Uterus (tissue), 4 donors: ENCODE data around the gene DHX9. TPM values are rescaled to one million over a fixed set of nuclear protein-coding genes. Genes with fewer than 3 reads are reported as not detected.
A peak's percentile ranks its signal among the peaks of the same experiment; 100 is the strongest.

Experiments
- DNase-seq, 2 donors: peaks; one replicate each; pipeline ENCODE4 v3.0.0-alpha.2; 2019 to 2020
- H3K27ac ChIP-seq, 2 donors: fragments of 200-600 bp; sonication (generic); 1 replicate in 1 of 2; 2 replicates in 1 of 2; pipeline ENCODE4 v1.5.1; 2016 to 2018
- H3K27me3 ChIP-seq, 2 donors: fragments of 200-600 bp; sonication (generic); one replicate each; pipeline ENCODE4 v1.5.1; 2018 to 2019; ENCODE audit warnings: control low read depth in 1 of 2
- H3K36me3 ChIP-seq, 2 donors: fragments of 200-600 bp; sonication (generic); one replicate each; pipeline ENCODE4 v1.5.1; 2019; ENCODE audit warnings: control low read depth in 1 of 2
- H3K4me1 ChIP-seq, 2 donors: fragments of 200-600 bp; sonication (generic); one replicate each; pipeline ENCODE4 v1.5.1; 2018 to 2019; ENCODE audit warnings: control low read depth in 1 of 2
- H3K4me3 ChIP-seq, 2 donors: fragments of 200-600 bp; sonication (generic); 1 replicate in 1 of 2; 2 replicates in 1 of 2; pipeline ENCODE4 v1.5.1; 2018 to 2019; ENCODE audit warnings: mild to moderate bottlenecking in 1 of 2
- H3K9me3 ChIP-seq, 2 donors: fragments of 200-600 bp; sonication (generic); one replicate each; pipeline ENCODE4 v1.5.1; 2019; ENCODE audit warnings: control low read depth in 1 of 2
- CTCF ChIP-seq, 4 experiments: fragments of 200-600 bp in 2 of 4; fragments of 450-650 bp in 2 of 4; sonication (generic) in 2 of 4; IDR thresholded peaks; one replicate each; pipeline ENCODE4 v1.5.1; 2016 to 2019; ENCODE audit warnings: antibody characterized with exemption in 4 of 4, mild to moderate bottlenecking in 2 of 4, moderate library complexity in 1 of 4
- POLR2A ChIP-seq, 2 donors: fragments of 450-650 bp; IDR thresholded peaks; one replicate each; pipeline ENCODE4 v1.6.1; 2016; ENCODE audit warnings: antibody characterized with exemption in 2 of 2, mild to moderate bottlenecking in 1 of 2, moderate library complexity in 1 of 2
- intact Hi-C: fragments of 100-400 bp; cut with DNase I; formaldehyde crosslinking; loops from one replicate; pipeline ENCODE4 v1.15.1; 2023; ENCODE audit warnings: low total_unique reads
- total RNA-seq, 4 donors: library from RNA; depleted of rRNA in 3 of 4; stranded (reverse); fragments of >200 nt in 3 of 4; gene quantifications; one replicate each; pipeline versions ENCODE4 v1.1.0 to v1.2.4, GENCODE V29; 2014 to 2023
- donor health status: DM: yes; HTN: yes; CAD: no.

DHX9 gene
- 100 to 1,000 TPM in 3 of 4 donors, 10 to 100 TPM in 1; 70.0 to 227 (median 151) TPM for total RNA-seq

- DNase-seq = peak; percentile 94
- H3K36me3 ChIP-seq = no peaks in the 10 kb centered on the region
- peak; percentile 84 to 95 for TF ChIP-seq POLR2A (IDR thresholded peaks at IDR 0.05)
- TF ChIP-seq CTCF (IDR thresholded peaks at IDR 0.05) = peak in 1 of 4 experiments; percentile 38
- peaks cover 0 to 4% of the 10 kb centered on the region in 2 donors for H3K4me1 ChIP-seq
- H3K27me3 ChIP-seq = no peaks in the 10 kb centered on the region
- peak within 1 kb of the TSS; percentile 60 to 64 for H3K4me3 ChIP-seq
- H3K9me3 ChIP-seq = no peaks in the 10 kb centered on the region
- intact Hi-C loops = no loop called here
- H3K27ac ChIP-seq = peak within 1 kb of the TSS; percentile 94 to 95
Observed at GRCh38 chr1:182839209-182840066, at the start of gene DHX9. Gene DHX9, plus strand, starts transcription at chr1:182839347. Its CDS starts 3,220 bp downstream, at chr1:182842567.

- H3K36me3 ChIP-seq = no peaks in the 10 kb centered on the region
- H3K9me3 ChIP-seq = no peaks in the 10 kb centered on the region
- H3K4me3 ChIP-seq = no peak overlapping the region
- TF ChIP-seq CTCF (IDR thresholded peaks at IDR 0.05) (no peak), POLR2A (IDR thresholded peaks at IDR 0.05) (no peak)
- no peak overlapping the region for H3K27ac ChIP-seq
- H3K27me3 ChIP-seq = no peaks in the 10 kb centered on the region
- intact Hi-C loops = no loop called here
- DNase-seq = no peak
- no peaks in the 10 kb centered on the region for H3K4me1 ChIP-seq
Observed at GRCh38 chr1:182791281-182792179, 47.6 kb upstream of the DHX9 start.

GRCh38 chr1:182794091-182794490, 45.1 kb upstream of the DHX9 start:
- intact Hi-C loops = no loop called here
- Histone ChIP-seq H3K27ac (no peak overlapping the region), H3K27me3 (no peaks in the 10 kb centered on the region), H3K36me3 (no peaks in the 10 kb centered on the region), H3K9me3 (no peaks in the 10 kb centered on the region), H3K4me3 (no peak overlapping the region), H3K4me1 (no peaks in the 10 kb centered on the region)
- TF ChIP-seq CTCF (IDR thresholded peaks at IDR 0.05) = no peak
- no peak for TF ChIP-seq POLR2A (IDR thresholded peaks at IDR 0.05)
- no peak for DNase-seq

- intact Hi-C loops = no loop called here
- Histone ChIP-seq H3K27ac (no peak overlapping the region), H3K4me3 (no peak overlapping the region), H3K27me3 (no peaks in the 10 kb centered on the region), H3K36me3 (no peaks in the 10 kb centered on the region), H3K4me1 (no peaks in the 10 kb centered on the region), H3K9me3 (no peaks in the 10 kb centered on the region)
- no peak for DNase-seq
- TF ChIP-seq POLR2A (IDR thresholded peaks at IDR 0.05) (no peak), CTCF (IDR thresholded peaks at IDR 0.05) (no peak)
Observed at GRCh38 chr1:182794676-182795201, 44.4 kb upstream of the DHX9 start.
